GM18519 (cell line): Measurements from ENCODE around the gene GDF10.

Experiments used
- ATAC-seq: cut with Tn5 transposase; IDR thresholded peaks from one replicate; pipeline ENCODE4 v1.9.1; 2021; ENCODE audit warnings: mild to moderate bottlenecking, moderate library complexity; ENCODE audit not compliant: unreplicated experiment, low FRiP score

Gene GDF10

DNA sequence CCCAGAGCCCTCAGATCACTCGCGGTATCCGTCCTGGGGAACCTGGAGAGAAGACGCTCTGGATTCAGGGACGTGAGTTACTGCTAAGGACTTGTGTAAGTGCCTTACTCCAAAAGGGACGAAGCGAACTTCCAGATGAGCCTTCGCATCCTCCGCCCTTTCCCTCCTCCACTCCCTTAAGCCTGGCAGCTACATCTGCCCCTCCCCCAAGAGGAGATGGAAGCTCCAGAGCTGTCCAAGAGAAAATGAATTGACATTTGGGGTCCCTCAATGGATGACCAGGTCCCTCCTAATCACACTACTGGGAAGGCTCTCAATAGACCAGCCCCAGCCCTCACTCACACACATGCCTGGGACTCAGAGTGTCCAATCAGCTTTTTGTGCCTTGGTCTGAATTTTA lies 31.3 kb upstream of the GDF10 start:
- ATAC-seq, result no peak

DNA sequence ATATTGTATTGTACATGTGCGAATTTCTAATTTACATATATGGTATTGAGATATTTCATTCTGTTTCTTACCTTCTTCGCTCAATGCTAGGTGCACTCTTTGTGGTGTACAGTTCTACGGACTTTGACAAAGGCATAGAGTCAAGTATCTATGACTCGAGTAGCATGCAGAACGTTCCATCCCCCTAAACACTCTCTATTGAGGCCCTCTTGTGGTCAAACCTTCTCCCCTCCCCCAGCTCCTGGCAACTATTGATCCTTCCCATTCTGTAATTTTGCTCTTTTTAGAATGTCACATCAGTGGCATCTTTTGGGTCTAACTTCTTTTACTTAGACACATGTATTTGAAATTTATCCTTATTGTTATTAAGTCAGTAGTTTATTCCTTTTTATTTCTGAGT lies 30.7 kb upstream of the GDF10 start:
- no peak for ATAC-seq

GRCh38 chr10:47276071-47276470 lies 23.9 kb upstream of the GDF10 start:
- no peak for ATAC-seq

- ATAC-seq, result no peak
Observed at GRCh38 chr10:47276576-47277351, 23.2 kb upstream of the GDF10 start.

DNA sequence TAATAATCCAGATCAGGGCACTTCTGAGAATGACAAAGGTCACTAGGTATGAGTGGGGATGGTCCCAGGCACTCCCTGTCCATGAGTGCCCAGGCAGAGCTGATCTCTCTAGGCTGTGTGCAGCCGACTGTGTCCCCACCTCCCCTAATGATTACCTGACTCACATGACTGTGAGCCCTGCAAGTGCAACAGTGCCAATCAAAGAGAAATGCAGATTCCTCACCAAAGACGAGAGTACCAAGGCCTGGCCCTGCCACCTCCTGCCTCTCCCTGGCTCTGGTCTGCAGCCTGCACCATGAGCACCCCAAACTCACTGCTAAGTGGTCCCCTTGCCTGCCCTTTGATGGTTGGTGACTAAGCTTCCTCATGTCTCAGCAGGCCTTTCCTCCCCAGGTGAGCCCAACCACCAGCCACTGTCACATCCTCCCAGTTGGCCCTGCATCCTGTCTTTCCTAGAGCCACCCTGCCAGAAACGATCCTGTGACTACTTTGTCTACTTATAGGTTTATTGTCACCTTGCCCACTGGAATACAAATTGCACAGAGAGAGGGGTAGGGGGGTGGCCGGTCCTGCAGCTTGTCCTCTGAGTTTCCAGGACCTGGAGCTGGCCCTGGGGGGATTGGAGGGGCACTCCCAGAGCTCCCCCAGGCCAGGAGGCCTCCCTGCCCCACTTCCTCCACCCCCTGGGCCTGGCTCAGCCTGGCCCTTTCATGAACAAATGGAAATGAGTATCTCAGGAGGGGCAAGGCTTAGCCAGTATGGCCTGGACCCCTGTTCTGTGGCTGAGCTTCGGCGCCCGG lies 22.4 kb upstream of the GDF10 start:
- no peak for ATAC-seq

- no peak for ATAC-seq
Observed at GRCh38 chr10:47278152-47278473, 21.9 kb upstream of the GDF10 start.

DNA sequence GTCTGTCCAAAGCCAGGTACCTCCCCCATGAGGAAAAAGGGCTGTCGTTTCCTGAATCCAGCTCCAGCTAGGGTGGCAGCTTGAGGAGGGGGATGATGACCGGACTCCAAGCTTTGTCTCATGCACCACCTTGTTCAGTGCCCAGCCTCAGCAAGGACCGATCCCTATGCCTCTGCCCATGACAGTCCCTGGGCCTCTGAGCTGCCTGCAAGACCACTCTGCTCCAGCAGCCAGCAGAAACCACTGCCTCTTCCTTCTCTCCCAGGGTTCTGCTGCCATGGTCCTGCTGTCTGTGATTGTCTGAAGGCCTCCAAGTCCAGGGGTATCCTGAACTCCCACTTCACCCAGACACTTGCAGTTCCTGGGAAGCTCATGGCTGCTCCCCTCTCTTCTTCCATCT lies 21.3 kb upstream of the GDF10 start:
- ATAC-seq, result no peak

GRCh38 chr10:47279276-47279675 lies 20.7 kb upstream of the GDF10 start:
- ATAC-seq, result no peak

- ATAC-seq, result no peak
Observed at GRCh38 chr10:47282005-47282656, 17.9 kb upstream of the GDF10 start.

GRCh38 chr10:47282657-47283018 lies 17.4 kb upstream of the GDF10 start:
- no peak for ATAC-seq

DNA sequence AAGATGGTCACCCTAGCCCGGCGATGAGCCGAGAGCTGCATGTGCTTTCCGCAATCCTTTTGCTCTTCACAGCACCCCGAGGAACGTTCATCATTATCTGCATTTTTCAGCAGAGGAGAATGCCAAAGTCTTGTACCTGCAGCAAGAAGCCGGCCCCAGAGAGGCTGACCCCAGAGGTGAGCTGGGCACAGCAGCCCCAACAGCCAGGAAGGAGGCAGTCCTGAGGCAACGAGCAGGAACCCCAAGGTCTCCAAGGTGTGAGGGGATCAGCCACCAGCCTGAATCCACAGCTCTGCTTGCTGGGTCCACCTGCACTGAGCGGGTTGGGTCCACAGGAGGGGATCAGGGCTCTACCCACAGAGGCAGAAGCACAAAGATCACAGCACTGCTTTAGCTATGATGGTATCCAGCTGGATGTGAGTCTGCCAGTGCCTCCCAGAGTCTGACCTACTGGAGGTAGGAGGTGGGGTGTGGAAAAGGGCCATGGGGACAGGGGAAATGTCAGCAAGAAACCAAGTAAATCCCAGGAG lies 16.8 kb upstream of the GDF10 start:
- ATAC-seq, result no peak

DNA sequence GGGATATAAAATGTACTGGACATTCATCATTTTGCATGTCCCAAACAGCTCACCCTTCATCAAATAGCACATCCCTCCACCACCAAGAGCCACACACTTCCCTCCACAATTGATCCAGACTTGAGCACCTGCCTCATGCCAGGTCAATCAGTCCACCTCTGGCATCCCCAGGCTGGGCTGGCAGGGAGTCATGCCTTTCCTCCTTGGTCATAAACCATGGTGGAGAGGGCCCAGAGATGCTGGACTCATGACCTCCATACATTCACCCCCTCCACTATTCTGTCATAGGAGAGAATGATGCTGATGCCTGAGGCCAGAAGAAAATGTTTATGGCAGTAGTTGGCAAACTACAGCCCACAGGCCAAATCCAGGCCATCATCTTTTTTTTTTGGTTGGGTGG lies 16.1 kb upstream of the GDF10 start:
- no peak for ATAC-seq

- ATAC-seq, result no peak
Observed at GRCh38 chr10:47285381-47286115, 14.4 kb upstream of the GDF10 start.

GRCh38 chr10:47286116-47286505 lies 13.9 kb upstream of the GDF10 start:
- no peak for ATAC-seq

- no peak for ATAC-seq
Observed at GRCh38 chr10:47286591-47287315, 13.2 kb upstream of the GDF10 start.

- ATAC-seq, result no peak
Observed at GRCh38 chr10:47287365-47287802, 12.6 kb upstream of the GDF10 start.

DNA sequence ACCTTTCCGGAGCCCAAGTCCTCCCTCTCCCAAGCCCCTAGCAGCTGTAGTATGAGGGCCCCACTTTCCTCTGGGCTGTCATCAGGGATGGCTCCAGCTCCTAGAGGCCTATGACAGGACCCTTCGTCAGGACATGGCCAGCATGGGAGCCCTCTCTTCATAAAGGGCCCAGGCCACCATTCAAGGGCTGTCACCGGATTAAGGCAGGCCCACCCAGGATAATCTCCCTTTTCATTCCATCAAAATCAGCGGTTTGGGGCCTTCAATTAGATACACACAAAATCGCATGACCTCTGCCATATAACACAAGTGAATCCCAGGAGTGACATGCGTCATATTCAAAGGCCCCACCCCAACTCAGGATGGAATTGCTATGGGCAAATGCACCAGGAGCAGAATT lies 12.2 kb upstream of the GDF10 start:
- no peak for ATAC-seq

GRCh38 chr10:47288236-47288635 lies 11.8 kb upstream of the GDF10 start:
- no peak for ATAC-seq

DNA sequence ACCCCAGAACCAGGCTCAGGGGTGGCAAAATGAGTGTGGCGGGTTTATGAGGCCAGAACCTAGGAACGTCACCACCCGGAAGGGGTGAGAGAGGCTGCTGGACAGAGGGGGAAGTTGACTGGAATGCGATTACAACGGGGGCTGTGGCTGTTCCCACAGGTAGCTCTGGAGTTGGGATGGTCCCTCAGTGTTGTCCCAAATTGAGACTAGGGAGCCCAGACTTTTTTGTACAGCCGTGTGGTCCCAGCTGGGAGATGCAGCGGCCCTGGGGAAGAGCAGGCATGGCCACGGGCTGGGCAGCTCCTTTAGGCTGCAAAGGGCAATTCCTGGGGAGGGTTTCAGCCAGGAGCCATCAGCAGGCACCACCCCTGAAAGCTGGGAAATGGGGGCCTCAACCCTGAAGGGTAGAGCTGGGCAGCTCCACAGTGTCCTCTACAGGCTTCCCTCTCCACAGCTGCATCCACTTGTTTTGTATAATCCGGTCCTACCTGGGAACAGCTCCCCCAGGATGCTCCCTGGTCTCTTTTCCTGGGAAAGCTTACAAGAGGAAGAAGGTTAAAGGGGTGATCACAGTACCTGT lies 11.0 kb upstream of the GDF10 start:
- ATAC-seq, result no peak

- ATAC-seq, result no peak
Observed at GRCh38 chr10:47289921-47290320, 10.1 kb upstream of the GDF10 start.
